ENCODE results near the gene DRC7.

DNA sequence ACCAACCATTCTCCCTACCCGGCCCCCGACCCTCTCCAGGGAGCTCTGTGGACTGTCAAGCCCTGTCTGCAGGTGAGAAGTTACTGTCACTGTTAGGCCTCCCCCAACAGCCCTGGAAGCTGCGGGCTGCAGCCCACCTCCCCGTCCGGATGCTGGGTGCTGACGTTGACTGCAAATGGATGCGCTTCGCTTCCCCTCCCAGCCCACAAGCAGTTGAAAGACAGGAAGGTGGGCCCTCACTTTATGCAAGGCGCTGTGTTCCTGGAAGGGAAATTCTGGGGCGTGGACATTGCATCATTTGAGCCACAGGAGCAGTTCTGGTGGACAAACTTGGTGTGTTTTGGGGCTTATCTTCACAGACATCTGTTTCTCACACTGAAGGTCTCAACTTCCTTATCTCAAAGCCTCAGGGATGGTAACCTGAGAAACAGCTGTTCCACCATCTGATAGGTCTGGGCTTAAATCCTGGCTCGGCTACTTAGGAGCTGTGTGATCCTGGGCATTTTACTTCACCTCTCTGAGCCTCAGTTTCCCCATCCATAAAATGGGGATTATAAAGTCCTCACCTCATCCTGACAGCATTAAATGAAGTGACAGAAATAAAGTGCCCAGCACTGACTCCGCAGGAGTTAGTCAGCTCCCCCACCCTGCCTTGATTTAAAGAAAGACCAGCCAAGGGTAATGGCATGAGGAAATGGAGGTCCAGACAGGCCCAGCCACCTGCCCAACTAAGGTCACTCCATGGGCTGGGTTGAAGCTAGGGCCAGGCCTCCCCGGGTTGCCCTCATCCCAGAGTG lies 4.6 kb upstream of the DRC7 start:
- TF ChIP-seq EZH2 (IDR thresholded peaks at IDR 0.05; ENCODE audit: insufficient read depth, poor library complexity, severe bottlenecking), result no peak
- TF ChIP-seq EZH2phosphoT487 (IDR thresholded peaks at IDR 0.05; ENCODE audit: insufficient read depth, low read depth), result no peak

Data from GM23248 (cell line).